ENCODE measurements around the gene HSPA4L. TPM values are rescaled to one million over a fixed set of nuclear protein-coding genes. Genes with fewer than 3 reads are reported as not detected.

The HSPA4L gene
- total and polyA plus RNA-seq, 10 of the 15 experiments (the other 5 are each of a cell fraction or from before 2014, with no cell fraction given), result 8.6 to 40.5 (median 21.4) TPM

GRCh38 chr4:127829014-127829413, 46.9 kb downstream of the HSPA4L start (continued):
- no peak for TF ChIP-seq MLLT1 (IDR thresholded peaks at IDR 0.05)
- TF ChIP-seq FOS (IDR thresholded peaks at IDR 0.05; ENCODE audit: borderline replicate concordance, extremely low read depth, insufficient read length), result no peak
- TF ChIP-seq CREB1 (IDR thresholded peaks at IDR 0.05; ENCODE audit: low read depth), result no peak
- no peak for TF ChIP-seq USF2 (IDR thresholded peaks at IDR 0.05; ENCODE audit: borderline replicate concordance, low read depth, low read length)
- 0 out of 2 replicates have a peak, but pooled peaks have one; percentile 59 for TF ChIP-seq NBN (IDR thresholded peaks at IDR 0.05)
- TF ChIP-seq POLR2AphosphoS2 (IDR thresholded peaks at IDR 0.05; ENCODE audit: low read depth, low read length), result no peak
- no peak for TF ChIP-seq EED (IDR thresholded peaks at IDR 0.05; ENCODE audit: low read depth)
- TF ChIP-seq SP1 (IDR thresholded peaks at IDR 0.05; ENCODE audit: low read depth, low read length), result no peak
- no peak for TF ChIP-seq NFYA (IDR thresholded peaks at IDR 0.05; ENCODE audit: borderline replicate concordance, low read depth, low read length)
- TF ChIP-seq MXI1 (IDR thresholded peaks at IDR 0.05; ENCODE audit: low read depth, low read length), result peak; percentile 31; the same call in 1 of the 2 replicates
- no peak for TF ChIP-seq ZNF207 (IDR thresholded peaks at IDR 0.05; ENCODE audit: borderline replicate concordance)
- TF ChIP-seq ZZZ3 (IDR thresholded peaks at IDR 0.05; ENCODE audit: control insufficient read depth, insufficient read length, low read depth), result no peak
- peak; percentile 69 for TF ChIP-seq IRF4 (IDR thresholded peaks at IDR 0.05; ENCODE audit: low read depth, low read length)
- TF ChIP-seq IKZF2 (IDR thresholded peaks at IDR 0.05), result peak; percentile 65 to 75; a peak in 2 of 4 replicates
- no peak for TF ChIP-seq ASH2L (IDR thresholded peaks at IDR 0.05; ENCODE audit: borderline replicate concordance, low read depth)
- no peak for TF ChIP-seq BCL11A (IDR thresholded peaks at IDR 0.05; ENCODE audit: low read depth, low read length)
- TF ChIP-seq HDAC2 (IDR thresholded peaks at IDR 0.05), result no peak
- no peak for TF ChIP-seq RELA (IDR thresholded peaks at IDR 0.05; ENCODE audit: borderline replicate concordance, partially characterized antibody)
- peak; percentile 68 for TF ChIP-seq NFIC (IDR thresholded peaks at IDR 0.05; ENCODE audit: low read depth, low read length)
- TF ChIP-seq HCFC1 (IDR thresholded peaks at IDR 0.05; ENCODE audit: low read length), result no peak
- no peak for TF ChIP-seq BCLAF1 (IDR thresholded peaks at IDR 0.05)
- no peak for TF ChIP-seq SUZ12 (IDR thresholded peaks at IDR 0.05; ENCODE audit: unreplicated experiment)
- TF ChIP-seq HDGF (IDR thresholded peaks at IDR 0.05), result no peak
- TF ChIP-seq ZNF217 (IDR thresholded peaks at IDR 0.05), result no peak
- no peak for TF ChIP-seq NR2C2 (IDR thresholded peaks at IDR 0.05; ENCODE audit: borderline replicate concordance, control insufficient read depth, insufficient read length, low read depth)
- no peak for TF ChIP-seq PBX3 (IDR thresholded peaks at IDR 0.05; ENCODE audit: insufficient replicate concordance, low read depth, low read length)
- TF ChIP-seq IKZF1 (conservative IDR thresholded peaks at IDR 0.05), result peak; percentile 26; the same call in 1 of the 2 replicates
- TF ChIP-seq MYB (IDR thresholded peaks at IDR 0.05; ENCODE audit: borderline replicate concordance, low read depth, low read length), result no peak
- TF ChIP-seq BRCA1 (IDR thresholded peaks at IDR 0.05; ENCODE audit: low read depth, low read length), result no peak
